K562 (cell line): ENCODE data around the gene COQ8A. TPM values are rescaled to one million over a fixed set of nuclear protein-coding genes. Genes with fewer than 3 reads are reported as not detected.

ENCODE experiments used
- CBX1 ChIP-seq: sonication (generic); IDR thresholded peaks from 2 replicates; pipeline ENCODE4 v1.6.1; 2016; ENCODE audit warnings: antibody characterized with exemption, low read depth, mild to moderate bottlenecking
- E4F1 ChIP-seq: fragments of 250-450 bp; sonication (Bioruptor Pico); IDR thresholded peaks from 2 replicates; pipeline ENCODE4 v1.5.0; 2021; ENCODE audit warnings: mild to moderate bottlenecking, borderline replicate concordance
- IRF2 ChIP-seq: sonication (generic); formaldehyde crosslinking; IDR thresholded peaks from 2 replicates; pipeline ENCODE4 v1.8.1; 2022; ENCODE audit warnings: mild to moderate bottlenecking, missing genetic modification reagents
- NR4A1 ChIP-seq, 2 experiments: fragments of 250-450 bp in 1 of 2; fragments of 450-650 bp in 1 of 2; sonication (Bioruptor Pico) in 1 of 2; IDR thresholded peaks; 2 replicates each; pipeline versions ENCODE4 v1.4.0 to v1.6.1; 2016 to 2020; ENCODE audit warnings: mild to moderate bottlenecking in 2 of 2, missing compliant biosample characterization in 1 of 2, missing genetic modification characterization in 1 of 2, moderate library complexity in 1 of 2
- PHTF2 ChIP-seq: fragments of 250-450 bp; sonication (Bioruptor Pico); IDR thresholded peaks from 2 replicates; pipeline ENCODE4 v1.5.0; 2021; ENCODE audit warnings: mild to moderate bottlenecking
- POLR2AphosphoS2 ChIP-seq: IDR thresholded peaks from 2 replicates; pipeline ENCODE4 v1.6.1; 2012; ENCODE audit warnings: low read length, improper control_type of control experiment
- POLR2AphosphoS5 ChIP-seq: IDR thresholded peaks from 2 replicates; pipeline ENCODE4 v1.6.1; 2011; ENCODE audit warnings: mild to moderate bottlenecking, low read depth, low read length, moderate library complexity; ENCODE audit not compliant: control insufficient read depth, insufficient read depth
- TARDBP ChIP-seq: fragments of 450-650 bp; IDR thresholded peaks from 2 replicates; pipeline ENCODE4 v1.6.1; 2016
- XRCC3 ChIP-seq: fragments of 450-650 bp; IDR thresholded peaks from 2 replicates; pipeline ENCODE4 v1.6.1; 2017; ENCODE audit warnings: mild to moderate bottlenecking, moderate library complexity
- ZBTB17 ChIP-seq: fragments of 450-650 bp; formaldehyde crosslinking; IDR thresholded peaks from 2 replicates; pipeline ENCODE4 v1.4.0; 2020; ENCODE audit warnings: mild to moderate bottlenecking
- ZNF436 ChIP-seq: fragments of 250-450, 450-650 bp; sonication (Bioruptor Pico); formaldehyde crosslinking; IDR thresholded peaks from 2 replicates; pipeline ENCODE4 v1.7.0; 2020; ENCODE audit warnings: mild to moderate bottlenecking
- ZNF79 ChIP-seq: fragments of 250-450 bp; sonication (Bioruptor Pico); IDR thresholded peaks from 2 replicates; pipeline ENCODE4 v1.4.0; 2020; ENCODE audit warnings: low read depth, mild to moderate bottlenecking, moderate library complexity
- polyA plus RNA-seq, 8 experiments: library from polyadenylated mRNA; depleted of rRNA in 4 of 8; stranded (reverse) in 5 of 8; unstranded in 3 of 8; fragments of >200 nt; fragmentation: Nextera tagmentation in 2 of 8; fragmentation: Illumina TruSeq in 1 of 8; extraction: Ambion mirVana in 2 of 8; extraction: Trizol in 1 of 8; gene quantifications; 2 replicates each; pipeline versions ENCODE4 v1.2.1 to v1.2.3, GENCODE V29; 2011 to 2014; ENCODE audit warnings: inconsistent platforms in 1 of 8, missing spikeins in 1 of 8
- total RNA-seq, 7 experiments: library from RNA; depleted of rRNA in 6 of 7; stranded (reverse); fragments of >200 nt in 6 of 7; fragmentation: Illumina TruSeq in 2 of 7; extraction: Trizol in 2 of 7; gene quantifications; 2 replicates each; pipeline versions ENCODE4 v1.2.1 to v1.2.3, GENCODE V29; 2011 to 2021; ENCODE audit warnings: low replicate concordance in 1 of 7
- TF ChIP-seq, protein P1 (sequence below): fragments of 250-450 bp; sonication (Bioruptor Pico); IDR thresholded peaks from 2 replicates; pipeline ENCODE4 v1.5.0; 2021; ENCODE audit warnings: mild to moderate bottlenecking, moderate library complexity
- TF ChIP-seq, protein P2 (sequence below): fragments of 200-800 bp; sonication (Bioruptor generic); IDR thresholded peaks from 2 replicates; pipeline ENCODE4 v1.6.1; 2017; ENCODE audit warnings: missing genetic modification characterization, missing compliant biosample characterization
- TF ChIP-seq, protein P3 (sequence below): fragments of 450-650 bp; conservative IDR thresholded peaks from 2 replicates; pipeline ENCODE4 v1.6.1; 2016; ENCODE audit warnings: missing genetic modification characterization, low read depth, mild to moderate bottlenecking, control low read depth, missing compliant biosample characterization
- TF ChIP-seq, protein P4 (sequence below): fragments of 450-650 bp; IDR thresholded peaks from 2 replicates; pipeline ENCODE4 v1.6.1; 2017; ENCODE audit warnings: antibody characterized with exemption

COQ8A gene
- total and polyA plus RNA-seq, 9 of the 15 experiments (the other 6 are each of a cell fraction or from before 2014, with no cell fraction given) = 2.6 to 54.3 (median 32.4) TPM

DNA sequence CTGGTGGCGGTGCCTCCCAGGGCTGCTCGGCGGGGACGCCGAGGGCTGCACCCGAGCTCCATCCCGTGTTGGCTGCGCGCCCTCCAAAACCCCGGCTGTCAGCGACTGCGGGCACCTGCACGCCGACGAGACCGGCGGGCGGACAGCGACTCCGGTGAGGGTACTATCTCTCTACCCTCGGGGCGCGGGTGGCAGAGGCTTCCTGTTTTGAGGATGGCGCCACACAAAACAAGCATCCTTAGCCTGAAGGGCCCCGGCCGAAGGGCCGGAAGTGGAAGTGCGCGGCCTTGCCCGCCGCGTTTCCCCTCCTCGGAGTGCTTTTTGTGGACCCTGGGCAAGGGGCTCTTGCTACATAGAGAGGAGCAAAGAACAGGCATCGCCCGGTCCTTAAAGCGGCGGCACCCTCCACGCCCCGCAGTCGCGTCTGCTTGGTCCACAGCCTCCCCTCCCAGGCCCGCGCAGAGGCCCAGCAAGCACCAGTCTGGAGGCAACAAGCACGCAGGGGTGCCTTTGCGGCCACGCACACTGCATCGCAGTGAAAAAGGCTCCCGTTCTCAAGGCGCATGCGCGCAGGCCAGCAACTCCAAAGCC, 561 bp upstream of the COQ8A start (continued):
- TF ChIP-seq, protein P1, sequence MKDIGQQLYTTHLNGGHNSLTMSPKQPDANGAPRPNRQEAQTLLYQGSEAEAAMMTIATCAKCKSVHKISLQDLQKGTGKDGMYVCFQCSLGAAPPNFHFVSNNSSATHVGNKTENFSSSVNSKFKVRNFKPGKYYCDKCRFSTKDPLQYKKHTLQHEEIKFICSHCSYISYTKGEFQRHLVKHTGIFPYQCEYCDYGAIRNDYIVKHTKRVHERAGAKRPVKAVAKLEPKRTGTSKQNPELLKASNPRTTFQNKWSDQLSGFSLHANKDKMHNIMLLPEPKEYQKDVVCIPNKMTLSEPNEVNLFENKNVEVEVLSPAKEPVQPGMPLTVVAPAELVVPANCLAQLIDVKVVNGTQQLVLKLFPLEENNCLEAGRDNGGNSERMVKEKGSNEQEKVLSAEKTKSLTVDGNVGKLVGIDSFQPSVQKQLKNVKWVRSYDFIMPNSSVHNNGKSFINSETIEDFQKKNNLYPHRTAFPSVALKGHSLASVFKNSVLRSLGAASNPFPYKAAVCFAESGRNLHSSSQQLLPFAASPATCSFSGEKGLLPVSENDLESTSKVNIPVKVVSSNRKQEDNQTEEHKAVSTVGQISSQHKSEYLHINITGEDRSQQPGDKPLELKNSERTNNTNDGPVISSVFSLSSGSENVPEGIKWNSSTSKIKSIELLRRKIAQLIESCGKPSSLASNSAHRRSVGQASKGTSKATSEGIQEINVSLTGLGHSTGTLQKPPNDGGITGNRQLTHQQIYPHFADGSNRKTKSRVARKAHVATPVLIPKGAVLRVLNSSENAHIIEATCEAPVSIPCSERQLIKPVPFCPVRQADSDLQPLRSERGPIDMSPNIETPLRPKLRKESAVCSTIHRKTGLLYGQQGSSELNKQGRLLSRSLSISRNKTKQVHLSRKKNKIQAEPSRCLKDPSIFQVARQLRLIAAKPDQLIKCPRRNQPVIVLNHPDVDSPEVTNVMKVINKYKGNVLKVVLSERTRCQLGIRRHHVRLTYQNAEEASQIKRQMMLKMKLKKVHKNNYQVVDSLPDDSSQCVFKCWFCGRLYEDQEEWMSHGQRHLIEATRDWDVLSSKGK (CRISPR knock-in tag) = no peak
- TF ChIP-seq, protein P2, sequence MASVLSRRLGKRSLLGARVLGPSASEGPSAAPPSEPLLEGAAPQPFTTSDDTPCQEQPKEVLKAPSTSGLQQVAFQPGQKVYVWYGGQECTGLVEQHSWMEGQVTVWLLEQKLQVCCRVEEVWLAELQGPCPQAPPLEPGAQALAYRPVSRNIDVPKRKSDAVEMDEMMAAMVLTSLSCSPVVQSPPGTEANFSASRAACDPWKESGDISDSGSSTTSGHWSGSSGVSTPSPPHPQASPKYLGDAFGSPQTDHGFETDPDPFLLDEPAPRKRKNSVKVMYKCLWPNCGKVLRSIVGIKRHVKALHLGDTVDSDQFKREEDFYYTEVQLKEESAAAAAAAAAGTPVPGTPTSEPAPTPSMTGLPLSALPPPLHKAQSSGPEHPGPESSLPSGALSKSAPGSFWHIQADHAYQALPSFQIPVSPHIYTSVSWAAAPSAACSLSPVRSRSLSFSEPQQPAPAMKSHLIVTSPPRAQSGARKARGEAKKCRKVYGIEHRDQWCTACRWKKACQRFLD (CRISPR knock-in tag) = no peak
- TF ChIP-seq, protein P3, sequence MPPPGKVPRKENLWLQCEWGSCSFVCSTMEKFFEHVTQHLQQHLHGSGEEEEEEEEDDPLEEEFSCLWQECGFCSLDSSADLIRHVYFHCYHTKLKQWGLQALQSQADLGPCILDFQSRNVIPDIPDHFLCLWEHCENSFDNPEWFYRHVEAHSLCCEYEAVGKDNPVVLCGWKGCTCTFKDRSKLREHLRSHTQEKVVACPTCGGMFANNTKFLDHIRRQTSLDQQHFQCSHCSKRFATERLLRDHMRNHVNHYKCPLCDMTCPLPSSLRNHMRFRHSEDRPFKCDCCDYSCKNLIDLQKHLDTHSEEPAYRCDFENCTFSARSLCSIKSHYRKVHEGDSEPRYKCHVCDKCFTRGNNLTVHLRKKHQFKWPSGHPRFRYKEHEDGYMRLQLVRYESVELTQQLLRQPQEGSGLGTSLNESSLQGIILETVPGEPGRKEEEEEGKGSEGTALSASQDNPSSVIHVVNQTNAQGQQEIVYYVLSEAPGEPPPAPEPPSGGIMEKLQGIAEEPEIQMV = no peak
- TF ChIP-seq ZNF79 = no peak
- 0 out of 2 replicates have a peak, but pooled peaks have one; percentile 53 for TF ChIP-seq ZNF436 (CRISPR knock-in tag)
- TF ChIP-seq POLR2AphosphoS2 = peak; percentile 63; the same call in 1 of the 2 replicates
- no peak for TF ChIP-seq IRF2 (CRISPR knock-in tag)
- TF ChIP-seq E4F1 (CRISPR knock-in tag) = no peak
- TF ChIP-seq TARDBP = peak; percentile 42; the same call in 1 of the 2 replicates
- TF ChIP-seq CBX1 = peak; percentile 83
- peak; percentile 75 for TF ChIP-seq POLR2AphosphoS5
- TF ChIP-seq NR4A1 (CRISPR knock-in tag; IDR thresholded peaks at IDR 0.05) = peak; percentile 93
- TF ChIP-seq NR4A1 (tag; IDR thresholded peaks at IDR 0.05) = peak; percentile 70
- peak; percentile 82; the same call in 1 of the 2 replicates for TF ChIP-seq ZBTB17 (CRISPR knock-in tag)
- TF ChIP-seq PHTF2 (CRISPR knock-in tag) = no peak
- TF ChIP-seq XRCC3 = no peak
- TF ChIP-seq, protein P4, sequence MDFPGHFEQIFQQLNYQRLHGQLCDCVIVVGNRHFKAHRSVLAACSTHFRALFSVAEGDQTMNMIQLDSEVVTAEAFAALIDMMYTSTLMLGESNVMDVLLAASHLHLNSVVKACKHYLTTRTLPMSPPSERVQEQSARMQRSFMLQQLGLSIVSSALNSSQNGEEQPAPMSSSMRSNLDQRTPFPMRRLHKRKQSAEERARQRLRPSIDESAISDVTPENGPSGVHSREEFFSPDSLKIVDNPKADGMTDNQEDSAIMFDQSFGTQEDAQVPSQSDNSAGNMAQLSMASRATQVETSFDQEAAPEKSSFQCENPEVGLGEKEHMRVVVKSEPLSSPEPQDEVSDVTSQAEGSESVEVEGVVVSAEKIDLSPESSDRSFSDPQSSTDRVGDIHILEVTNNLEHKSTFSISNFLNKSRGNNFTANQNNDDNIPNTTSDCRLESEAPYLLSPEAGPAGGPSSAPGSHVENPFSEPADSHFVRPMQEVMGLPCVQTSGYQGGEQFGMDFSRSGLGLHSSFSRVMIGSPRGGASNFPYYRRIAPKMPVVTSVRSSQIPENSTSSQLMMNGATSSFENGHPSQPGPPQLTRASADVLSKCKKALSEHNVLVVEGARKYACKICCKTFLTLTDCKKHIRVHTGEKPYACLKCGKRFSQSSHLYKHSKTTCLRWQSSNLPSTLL = no peak
